AG04450 (cell line): ENCODE data around the gene MPP3. TPM values are rescaled to one million over a fixed set of nuclear protein-coding genes. Genes with fewer than 3 reads are reported as not detected.

Source experiments
- CTCF ChIA-PET: fragments of 300-600, 350-600 bp; formaldehyde crosslinking; extraction: SDS; loops from one replicate; lab custom pipeline; 2022; ENCODE audit warnings: antibody characterized with exemption, inconsistent platforms; lab: Charles Lee
- POLR2A ChIA-PET: fragments of 350-600 bp; formaldehyde crosslinking; extraction: SDS; loops from one replicate; lab custom pipeline; 2021; ENCODE audit warnings: antibody characterized with exemption, inconsistent platforms; lab: Yijun Ruan, JAX
- DNase-seq: peaks from one replicate; pipeline ENCODE4 v3.0.0-alpha.2; 2011; ENCODE audit warnings: low read depth, low spot score
- H3K27ac ChIP-seq: one replicate; pipeline ENCODE4 v1.5.1; 2012; ENCODE audit warnings: low read depth, low read length, control low read depth
- H3K27me3 ChIP-seq: one replicate; pipeline ENCODE4 v1.6.0; 2012; ENCODE audit warnings: low read length; ENCODE audit not compliant: control insufficient read depth, insufficient read depth
- H3K4me3 ChIP-seq: 2 replicates; pipeline ENCODE4 v1.5.1; 2011; ENCODE audit warnings: mild to moderate bottlenecking, low read depth, low read length, control low read depth
- H3K9me3 ChIP-seq: 2 replicates; pipeline ENCODE4 v1.5.1; 2012; ENCODE audit warnings: low read length; ENCODE audit not compliant: control insufficient read depth, insufficient read depth
- CTCF ChIP-seq: IDR thresholded peaks from 2 replicates; pipeline ENCODE4 v1.5.1; 2011; ENCODE audit warnings: low read depth, low read length, control low read depth, inconsistent platforms
- polyA plus RNA-seq: library from polyadenylated mRNA; depleted of rRNA; stranded (reverse); fragments of >200 nt; gene quantifications from 2 replicates; pipeline ENCODE4 v1.2.3, GENCODE V29; 2011

MPP3 gene
- polyA plus RNA-seq, 1 experiment, result 4.5 TPM

GRCh38 chr17:43813386-43813785 lies 19.6 kb downstream of the MPP3 start:
- no peak for TF ChIP-seq CTCF
- no peaks in the 10 kb centered on the region for H3K27me3 ChIP-seq
- DNase-seq, result no peak
- ChIA-PET CTCF (no interaction called here), POLR2A (no interaction called here)
- H3K9me3 ChIP-seq, result no peaks in the 10 kb centered on the region
- H3K4me3 ChIP-seq, result no peak overlapping the region
- no peak overlapping the region for H3K27ac ChIP-seq

GRCh38 chr17:43812396-43813265 lies 20.3 kb downstream of the MPP3 start:
- Histone ChIP-seq H3K9me3 (no peaks in the 10 kb centered on the region), H3K27me3 (no peaks in the 10 kb centered on the region), H3K27ac (no peak overlapping the region), H3K4me3 (no peak overlapping the region)
- ChIA-PET POLR2A (no interaction called here), CTCF (no interaction called here)
- no peak for DNase-seq
- no peak for TF ChIP-seq CTCF

- Histone ChIP-seq H3K4me3 (no peak overlapping the region), H3K27me3 (no peaks in the 10 kb centered on the region), H3K27ac (no peak overlapping the region), H3K9me3 (no peaks in the 10 kb centered on the region)
- no peak for TF ChIP-seq CTCF
- ChIA-PET POLR2A (no interaction called here), CTCF (no interaction called here)
- no peak for DNase-seq
Measured at GRCh38 chr17:43810823-43811222, 22.1 kb downstream of the MPP3 start.

GRCh38 chr17:43810226-43810715 lies 22.7 kb downstream of the MPP3 start:
- CTCF ChIA-PET, result no interaction called here
- no peak for DNase-seq
- H3K27ac ChIP-seq, result no peak overlapping the region
- no peak for TF ChIP-seq CTCF
- H3K4me3 ChIP-seq, result no peak overlapping the region
- POLR2A ChIA-PET, result no interaction called here
- H3K27me3 ChIP-seq, result no peaks in the 10 kb centered on the region
- no peaks in the 10 kb centered on the region for H3K9me3 ChIP-seq

GRCh38 chr17:43809121-43809520 lies 23.8 kb downstream of the MPP3 start:
- ChIA-PET POLR2A (no interaction called here), CTCF (interaction anchor here (0.5 to 0.7 kb wide), 2 partner anchors 37 to 43 kb away, joined by 3 to 5 read pairs; no protein-coding TSS in a partner anchor)
- no peak for TF ChIP-seq CTCF
- DNase-seq, result no peak
- Histone ChIP-seq H3K4me3 (no peak overlapping the region), H3K27ac (no peak overlapping the region), H3K27me3 (no peaks in the 10 kb centered on the region), H3K9me3 (no peaks in the 10 kb centered on the region)
